HG02981 (cell line): ENCODE measurements around the gene C19orf73.

ENCODE experiments used
- ATAC-seq: cut with Tn5 transposase; IDR thresholded peaks from one replicate; pipeline ENCODE4 v1.9.1; 2021; ENCODE audit warnings: mild to moderate bottlenecking, moderate library complexity; ENCODE audit not compliant: unreplicated experiment

C19orf73 gene

DNA sequence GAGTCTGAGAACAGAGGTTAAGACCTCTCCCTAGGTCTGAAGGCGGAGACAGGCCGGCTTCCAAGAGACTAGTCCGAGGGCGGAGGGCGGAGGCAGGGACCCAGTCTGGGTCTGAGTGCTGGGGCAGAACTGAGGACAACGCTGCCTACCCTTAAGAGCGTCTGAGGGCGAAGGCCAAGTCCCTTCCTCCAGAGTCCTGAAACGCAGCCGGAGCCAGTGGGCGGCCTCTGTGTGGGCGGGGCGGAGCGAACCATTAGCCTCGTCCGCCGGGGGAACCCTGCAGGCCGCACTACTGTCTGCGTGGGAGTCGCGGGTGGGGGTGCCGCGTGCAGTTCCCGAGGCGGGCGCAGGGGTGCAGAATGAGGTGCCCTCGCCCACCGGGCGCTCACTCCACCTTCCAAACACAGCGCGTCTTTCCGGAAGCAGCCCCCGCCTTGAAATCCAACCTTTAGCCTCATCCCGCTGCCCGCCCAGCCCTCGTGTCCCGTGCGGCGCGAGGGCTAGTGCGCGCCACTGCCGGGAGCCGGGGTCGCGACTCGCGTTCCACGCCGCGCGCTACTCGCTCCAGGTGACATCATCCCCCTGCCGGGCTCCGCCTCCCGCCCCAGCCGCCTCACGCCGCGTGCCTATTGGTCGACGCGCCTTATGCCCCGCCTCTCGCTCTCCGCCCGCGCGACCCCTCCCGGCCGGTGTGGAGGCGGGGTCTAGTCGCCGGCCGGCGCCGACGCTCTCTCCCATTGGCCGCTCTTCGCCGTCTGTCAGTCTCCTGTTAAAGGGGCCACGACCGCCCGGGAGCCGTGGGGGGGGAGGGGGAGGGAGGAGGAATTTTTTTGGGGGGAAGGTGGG, at the start of gene C19orf73:
Gene C19orf73 (minus strand): TSS at position 579 of the 846 bp plus-strand sequence. CDS start 121 bp downstream, at position 458.
- peak; percentile 79 for ATAC-seq

- no peak for ATAC-seq
Measured at GRCh38 chr19:49168421-49168820, 49.5 kb upstream of the C19orf73 start.

- ATAC-seq: no peak
Measured at GRCh38 chr19:49167857-49168409, 49.0 kb upstream of the C19orf73 start.

DNA sequence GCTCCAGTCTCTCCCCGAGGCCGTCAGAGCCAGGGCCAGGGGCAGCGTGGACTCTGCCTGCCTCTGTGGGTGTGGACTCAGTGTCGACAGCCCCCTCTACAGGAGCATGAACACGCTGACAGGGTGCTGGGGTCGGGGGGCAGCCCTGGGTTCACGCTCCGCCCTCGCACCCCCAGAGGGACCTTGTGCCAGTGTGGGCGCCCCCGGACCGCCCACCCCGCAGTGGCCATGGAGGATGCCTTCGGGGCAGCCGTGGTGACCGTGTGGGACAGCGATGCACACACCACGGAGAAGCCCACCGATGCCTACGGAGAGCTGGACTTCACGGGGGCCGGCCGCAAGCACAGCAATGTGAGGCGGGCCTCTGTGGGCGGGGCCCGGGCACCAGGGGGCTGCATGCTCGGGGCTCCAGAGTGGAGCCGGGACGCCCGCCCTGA, 46.9 kb upstream of the C19orf73 start:
- ATAC-seq: no peak

DNA sequence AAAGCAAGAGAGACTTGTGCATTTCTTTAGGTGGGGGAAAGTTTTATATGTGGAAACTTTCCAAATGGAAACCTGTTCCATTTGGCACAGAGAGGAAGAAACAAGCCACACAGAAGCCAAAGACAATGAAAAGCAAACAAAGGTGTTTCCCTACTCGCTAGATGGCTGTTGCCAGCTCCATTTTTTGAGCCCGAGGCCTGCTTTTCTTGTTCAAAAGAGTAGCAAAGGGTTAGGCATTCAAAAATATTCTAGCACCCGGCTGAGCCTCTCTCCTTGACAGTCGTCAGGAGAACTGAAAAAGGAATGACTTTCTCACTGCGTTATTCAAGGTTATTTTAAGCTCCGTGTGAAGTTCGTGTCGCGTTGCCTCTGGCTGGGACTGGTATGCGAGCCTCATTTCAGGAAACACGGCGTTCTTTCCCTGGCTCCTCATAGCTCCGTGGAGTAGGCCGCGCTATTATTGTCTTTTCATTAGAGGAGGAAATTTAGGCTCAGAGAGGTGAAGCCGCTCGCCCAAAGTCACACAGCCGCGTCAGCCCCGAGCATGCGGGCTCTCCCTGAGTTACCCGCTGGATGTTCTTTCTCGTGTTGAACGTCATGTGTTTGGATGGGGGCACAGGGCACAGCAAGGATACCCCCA, 46.3 kb upstream of the C19orf73 start:
- no peak for ATAC-seq

GRCh38 chr19:49161987-49162386, 43.0 kb upstream of the C19orf73 start:
- ATAC-seq: no peak

- no peak for ATAC-seq
Measured at GRCh38 chr19:49160450-49161189, 41.7 kb upstream of the C19orf73 start.

- ATAC-seq: no peak
Measured at GRCh38 chr19:49157445-49158224, 38.7 kb upstream of the C19orf73 start, which contains the start of gene TRPM4. TRPM4 (plus strand) TSS chr19:49157792; CDS start chr19:49157867, 75 bp downstream.

DNA sequence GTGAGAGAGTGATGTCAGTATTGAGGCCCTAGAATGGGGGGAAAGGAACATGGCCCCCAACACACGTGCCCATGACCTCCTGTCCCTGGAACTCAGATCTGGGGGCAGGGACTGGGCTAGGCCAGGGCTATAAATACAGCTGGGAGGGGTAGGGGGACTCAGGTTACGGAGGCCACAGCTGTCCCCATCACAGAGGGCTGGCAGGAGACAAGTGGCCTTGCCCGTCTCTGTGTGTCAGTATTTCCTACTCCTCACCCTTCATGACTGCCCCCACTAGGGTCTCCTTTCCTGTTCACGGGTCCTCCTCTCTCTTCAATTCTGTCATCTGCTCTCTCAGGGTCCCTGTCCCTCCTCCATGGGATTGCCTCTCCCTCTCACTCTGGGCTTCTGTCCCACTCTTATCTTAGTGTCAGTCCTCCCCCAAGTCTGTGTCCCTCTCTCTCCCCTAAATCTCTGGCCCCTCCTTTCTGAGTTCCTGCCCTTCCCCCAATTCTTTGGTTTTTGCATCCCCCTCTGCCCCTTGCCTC, 36.9 kb upstream of the C19orf73 start:
- no peak for ATAC-seq

DNA sequence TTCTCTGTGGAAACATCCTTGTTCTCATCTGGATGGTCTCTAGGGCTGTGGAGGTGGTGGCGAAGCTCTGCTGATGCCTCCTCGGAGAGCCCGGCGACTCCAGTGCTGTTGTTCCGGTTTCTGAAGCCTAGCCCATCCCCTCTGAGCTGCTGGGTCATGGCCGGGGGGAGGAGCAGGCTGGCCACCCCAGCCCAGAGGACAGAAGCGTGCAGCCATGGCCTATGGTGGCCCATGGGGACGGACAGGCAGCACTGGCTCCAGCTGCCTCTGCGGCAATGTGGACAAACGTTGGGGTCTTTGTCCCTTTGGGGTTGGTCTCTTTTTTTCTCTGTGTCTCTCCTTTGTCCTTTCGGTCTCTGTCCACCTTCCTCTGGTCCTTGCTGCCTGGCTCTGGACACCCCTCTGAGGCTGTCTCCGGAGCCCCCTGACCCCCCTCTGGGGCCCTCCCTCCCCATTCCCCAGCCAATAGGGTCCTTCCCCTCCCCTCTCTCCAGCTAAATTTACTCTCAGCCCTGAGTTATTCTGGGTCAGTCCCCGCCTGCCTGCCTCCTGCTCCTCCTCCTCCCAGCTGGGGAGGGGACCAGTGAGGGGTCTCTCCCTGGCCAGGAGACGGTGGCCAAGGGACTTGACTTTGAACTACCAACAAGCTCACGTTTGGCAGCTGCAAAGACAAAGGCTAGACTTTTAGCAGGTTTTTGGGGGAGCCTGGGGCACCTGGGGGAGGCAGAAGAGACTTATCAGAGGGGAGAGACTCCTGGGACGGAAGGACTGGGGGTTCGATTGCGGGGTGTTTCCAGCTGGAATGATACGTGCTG, 36.3 kb upstream of the C19orf73 start, which contains the start of gene HRC:
Gene HRC (minus strand): TSS at position 392 of the 815 bp plus-strand sequence. CDS start 159 bp downstream, at position 233.
- ATAC-seq: no peak

GRCh38 chr19:49154279-49154678, 35.3 kb upstream of the C19orf73 start:
- ATAC-seq: no peak

GRCh38 chr19:49153167-49153809, 34.3 kb upstream of the C19orf73 start:
- no peak for ATAC-seq

- no peak for ATAC-seq
Measured at GRCh38 chr19:49152119-49152550, 33.2 kb upstream of the C19orf73 start.

DNA sequence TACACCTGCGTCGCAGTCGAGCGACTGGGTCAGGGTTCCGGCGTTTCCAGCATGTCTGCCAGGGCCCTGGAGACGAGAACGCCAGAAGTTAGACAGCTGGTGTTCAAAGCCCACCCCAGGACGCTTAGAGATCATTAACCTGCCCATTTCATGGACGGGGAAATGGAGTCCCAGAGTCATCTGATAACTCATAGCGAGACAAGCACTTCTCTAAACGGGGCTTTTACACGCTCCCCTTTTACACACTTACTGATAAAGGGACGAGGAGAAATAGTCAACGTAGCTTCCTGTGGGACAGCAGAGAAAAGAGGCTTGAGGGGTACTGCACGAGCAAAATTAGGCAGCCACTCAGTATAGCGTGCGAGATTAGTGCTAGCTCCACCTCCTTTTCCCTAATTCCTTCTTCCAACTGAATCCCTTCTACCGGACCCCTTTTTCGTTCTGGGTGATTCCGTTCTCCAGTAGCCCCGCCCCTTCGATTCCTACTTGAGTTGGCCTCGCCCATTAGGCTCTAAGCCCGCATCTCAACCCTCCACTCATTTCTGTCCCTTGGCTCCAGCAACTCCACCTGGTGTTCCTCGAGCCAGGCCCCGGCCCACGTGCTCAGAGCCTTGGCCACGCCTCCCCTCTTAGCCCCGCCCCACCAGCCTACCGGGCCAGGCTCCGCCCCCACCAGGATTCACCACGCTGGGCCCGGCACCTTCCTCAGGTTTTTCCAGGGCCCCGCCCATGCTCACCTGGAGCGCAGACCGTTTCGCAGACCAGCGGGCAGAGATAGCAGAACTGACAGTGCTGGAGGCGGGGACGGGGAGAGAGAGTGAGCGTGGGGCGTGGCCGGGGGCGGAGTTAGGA, 32.5 kb upstream of the C19orf73 start:
- no peak for ATAC-seq

- no peak for ATAC-seq
Measured at GRCh38 chr19:49150944-49151243, 32.0 kb upstream of the C19orf73 start.

DNA sequence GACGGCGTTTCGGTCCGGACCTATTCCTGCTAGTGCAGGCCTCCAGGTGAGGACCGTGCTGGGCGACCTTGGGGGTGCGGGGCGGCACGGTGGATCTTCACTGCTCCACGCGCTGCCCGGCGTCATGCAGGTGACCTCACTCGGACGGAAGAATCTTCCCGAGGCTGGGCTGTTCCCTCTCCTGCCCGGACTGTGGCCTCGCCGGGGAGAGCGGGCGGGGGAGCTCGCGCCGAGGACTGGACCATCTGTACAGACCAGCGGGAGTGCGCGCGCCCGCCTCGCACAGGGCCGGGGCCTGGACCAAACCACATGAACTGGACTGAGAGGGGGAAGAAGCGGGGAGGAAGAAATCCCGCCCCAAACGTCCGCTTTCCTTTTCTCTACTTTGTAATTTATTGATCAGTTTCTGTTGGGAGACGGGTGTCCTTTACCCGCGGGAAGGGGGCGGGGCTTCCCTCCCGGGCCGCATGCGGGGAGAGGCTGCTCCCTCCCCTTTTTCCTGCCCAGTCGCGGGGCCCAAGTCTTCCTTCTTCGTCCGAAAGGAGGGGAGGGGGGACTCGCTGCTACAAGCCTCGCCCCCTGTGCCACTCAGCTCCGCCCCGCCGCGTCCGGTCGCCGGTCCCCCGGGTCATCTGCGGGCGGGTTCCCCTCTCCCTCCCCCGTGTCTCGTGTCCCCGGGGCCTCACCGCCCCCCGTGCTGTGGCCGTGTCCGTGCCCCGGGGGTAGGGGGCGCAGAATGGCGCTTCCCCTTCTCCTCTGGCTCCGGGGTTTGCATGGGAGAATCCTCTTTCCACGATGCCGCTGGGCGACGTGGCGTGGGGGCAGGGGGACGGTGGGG, 31.4 kb upstream of the C19orf73 start:
- ATAC-seq: no peak

- no peak for ATAC-seq
Measured at GRCh38 chr19:49149652-49150105, 30.7 kb upstream of the C19orf73 start.
